HG03460 (cell line): ENCODE results near the gene CACNA1C.

Experiments
- ATAC-seq: cut with Tn5 transposase; IDR thresholded peaks from one replicate; pipeline ENCODE4 v1.9.1; 2021; ENCODE audit not compliant: unreplicated experiment

The CACNA1C gene

DNA sequence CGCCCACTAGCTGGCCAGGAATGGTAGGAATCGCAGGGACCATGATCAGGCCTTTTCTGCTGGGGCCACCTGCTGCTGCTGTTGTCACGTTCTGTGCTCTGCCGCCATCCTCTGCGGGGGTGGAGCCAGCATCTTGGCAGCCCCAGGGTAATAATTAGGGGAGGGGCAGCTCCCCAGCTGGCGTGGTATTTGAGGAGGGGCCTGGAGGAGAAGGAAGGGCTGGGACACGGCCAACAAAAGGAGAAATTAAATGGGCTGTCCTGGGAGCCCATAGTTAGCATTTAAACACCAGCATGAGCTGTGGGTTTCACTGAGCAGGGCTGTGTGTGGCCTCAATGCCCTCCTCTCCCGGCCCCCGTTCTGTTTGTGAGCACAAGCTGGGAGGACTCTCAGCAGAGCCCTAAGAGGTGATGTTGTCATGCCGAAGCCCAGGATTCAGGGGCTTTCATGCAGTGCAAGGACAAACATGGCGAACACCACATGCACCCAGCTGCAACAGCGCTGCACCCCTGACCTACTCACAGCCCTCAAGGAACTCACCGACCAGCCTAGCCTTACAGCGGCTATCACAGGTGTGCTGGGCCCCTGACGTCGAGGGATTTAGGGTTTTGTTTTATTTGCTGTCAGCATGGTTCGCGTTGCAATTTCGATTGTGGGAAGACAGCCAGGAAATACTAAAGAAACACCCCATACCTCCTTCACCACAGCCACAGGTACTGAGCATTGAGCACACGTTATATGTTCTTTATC is 324.3 kb downstream of the CACNA1C start:
- ATAC-seq = no peak

DNA sequence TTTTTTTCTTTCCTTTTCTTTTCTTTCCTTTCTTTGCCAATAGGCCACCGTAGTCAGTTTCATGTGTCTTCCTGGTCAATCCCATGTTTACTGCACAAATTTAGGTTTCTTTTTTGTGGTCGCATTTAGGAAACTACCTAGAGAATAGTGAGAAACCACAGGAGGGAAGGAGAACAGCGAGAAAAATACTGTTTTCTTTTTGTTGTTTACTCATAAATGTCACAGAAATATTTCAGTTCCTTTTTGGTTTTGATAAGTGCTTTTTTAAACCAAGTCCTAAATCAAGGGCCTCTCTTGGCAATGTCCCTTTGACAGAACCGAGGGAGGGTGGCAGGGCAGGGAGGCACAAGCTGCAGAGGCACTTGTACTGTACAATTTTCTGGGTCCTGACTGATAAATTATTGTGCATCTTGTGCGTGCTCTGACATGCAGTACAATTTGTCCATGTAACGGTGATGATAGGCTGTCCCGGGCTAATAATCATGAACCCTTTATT is 326.1 kb downstream of the CACNA1C start:
- no peak for ATAC-seq

DNA sequence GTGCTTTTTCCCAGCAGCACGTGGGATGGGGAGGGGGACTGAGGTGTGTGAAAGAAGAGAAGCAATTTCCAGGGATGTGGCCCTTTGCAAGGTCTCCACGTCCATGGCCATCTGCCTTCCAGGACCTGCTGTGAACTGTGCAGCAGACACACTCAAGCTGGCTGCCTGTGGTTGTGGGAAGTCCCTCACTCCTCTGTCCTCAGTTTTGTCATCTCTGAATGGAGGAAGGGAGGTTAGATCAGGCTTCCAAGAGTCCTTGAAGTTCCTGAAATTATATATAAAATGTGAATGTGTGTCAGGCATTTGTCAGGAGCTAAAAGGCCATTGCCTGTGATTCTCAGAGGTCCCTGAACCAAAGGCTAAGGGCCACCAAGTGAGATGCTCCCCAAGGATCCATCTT is 328.2 kb downstream of the CACNA1C start:
- ATAC-seq = no peak

DNA sequence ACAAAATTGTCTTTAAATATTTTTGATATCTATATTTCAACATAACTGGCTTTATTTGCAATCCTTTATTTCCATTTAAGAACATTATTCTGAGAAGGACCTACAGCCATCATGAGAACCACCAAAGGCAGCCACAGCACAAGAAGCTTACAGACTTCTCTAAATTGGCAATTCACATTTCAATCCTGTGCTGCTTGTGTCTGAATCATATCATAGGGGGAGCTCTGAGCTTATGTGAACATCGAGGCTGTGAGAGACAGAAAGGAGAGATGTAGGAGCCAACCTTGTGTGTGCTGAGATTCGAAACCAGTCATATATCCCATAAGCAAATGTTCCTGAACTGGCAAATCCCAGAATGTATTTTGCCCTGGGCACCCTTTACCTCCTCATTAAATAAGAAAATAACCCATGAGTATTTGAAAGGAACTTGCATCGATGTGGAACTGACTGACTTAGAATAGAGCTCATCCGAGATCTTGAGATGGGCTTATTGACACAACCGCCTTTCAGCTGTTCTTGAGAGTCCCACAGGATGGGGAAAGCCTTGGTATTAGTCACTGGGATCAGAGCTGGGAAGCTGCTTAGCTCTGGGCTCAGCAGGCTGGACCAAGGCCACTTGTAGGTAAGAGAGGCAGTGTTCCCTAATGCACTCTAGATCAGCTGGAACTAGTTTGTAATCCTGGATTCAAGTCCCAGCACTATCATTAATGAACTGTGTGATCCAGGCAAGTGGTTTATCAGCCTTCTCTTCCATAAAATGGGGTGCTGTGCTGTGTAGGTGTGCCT is 329.8 kb downstream of the CACNA1C start:
- ATAC-seq = no peak

DNA sequence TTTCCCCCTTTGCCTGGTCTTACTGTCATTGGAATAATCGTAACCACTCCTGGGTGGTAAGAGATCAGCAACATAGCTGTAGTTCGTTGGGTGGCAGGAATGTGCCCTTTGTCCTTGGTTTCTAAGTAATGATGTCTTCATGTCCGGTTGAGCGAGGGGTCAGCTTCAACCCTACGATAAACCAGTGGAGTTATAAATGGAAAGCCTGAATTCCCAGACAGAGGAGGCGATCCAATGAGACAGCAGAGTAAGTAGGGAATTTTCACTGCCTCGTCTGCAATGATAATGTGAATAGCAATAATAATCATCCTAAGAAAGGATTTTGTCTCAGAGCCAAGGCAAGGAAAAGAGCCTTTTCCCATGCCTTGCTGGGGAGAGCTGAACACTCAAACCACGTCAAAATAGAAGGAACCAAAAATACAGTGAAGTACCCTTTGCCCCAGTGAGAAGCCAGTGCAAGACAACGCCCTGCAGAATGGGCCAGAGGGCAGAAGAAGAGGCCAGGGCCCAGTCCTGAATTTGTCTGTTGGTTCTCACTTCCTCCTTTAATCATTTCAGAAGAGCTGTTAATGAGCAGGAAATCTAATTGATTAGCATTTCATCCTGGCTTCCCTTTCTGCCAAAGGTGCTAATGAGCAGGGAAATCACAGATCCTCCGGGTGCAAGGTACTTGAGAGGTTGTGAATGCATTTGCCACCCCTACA is 330.7 kb downstream of the CACNA1C start:
- no peak for ATAC-seq

DNA sequence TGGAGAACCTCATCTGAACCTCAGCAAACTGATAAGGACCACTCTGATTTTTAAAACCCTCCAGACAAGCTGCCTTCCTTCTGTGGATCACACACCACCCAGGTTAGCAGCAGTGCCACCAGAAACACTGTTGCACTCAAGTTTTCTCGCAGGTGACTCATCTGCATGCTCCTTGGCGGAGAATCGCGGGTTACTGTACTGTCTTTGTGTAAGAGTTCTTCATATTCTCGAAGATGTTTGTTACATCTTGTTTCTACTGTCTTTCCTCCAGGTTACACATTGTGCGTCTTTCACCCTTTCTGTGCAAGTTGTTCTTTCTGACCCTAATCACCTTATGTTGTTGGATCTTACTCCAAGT is 331.2 kb downstream of the CACNA1C start:
- ATAC-seq = no peak

DNA sequence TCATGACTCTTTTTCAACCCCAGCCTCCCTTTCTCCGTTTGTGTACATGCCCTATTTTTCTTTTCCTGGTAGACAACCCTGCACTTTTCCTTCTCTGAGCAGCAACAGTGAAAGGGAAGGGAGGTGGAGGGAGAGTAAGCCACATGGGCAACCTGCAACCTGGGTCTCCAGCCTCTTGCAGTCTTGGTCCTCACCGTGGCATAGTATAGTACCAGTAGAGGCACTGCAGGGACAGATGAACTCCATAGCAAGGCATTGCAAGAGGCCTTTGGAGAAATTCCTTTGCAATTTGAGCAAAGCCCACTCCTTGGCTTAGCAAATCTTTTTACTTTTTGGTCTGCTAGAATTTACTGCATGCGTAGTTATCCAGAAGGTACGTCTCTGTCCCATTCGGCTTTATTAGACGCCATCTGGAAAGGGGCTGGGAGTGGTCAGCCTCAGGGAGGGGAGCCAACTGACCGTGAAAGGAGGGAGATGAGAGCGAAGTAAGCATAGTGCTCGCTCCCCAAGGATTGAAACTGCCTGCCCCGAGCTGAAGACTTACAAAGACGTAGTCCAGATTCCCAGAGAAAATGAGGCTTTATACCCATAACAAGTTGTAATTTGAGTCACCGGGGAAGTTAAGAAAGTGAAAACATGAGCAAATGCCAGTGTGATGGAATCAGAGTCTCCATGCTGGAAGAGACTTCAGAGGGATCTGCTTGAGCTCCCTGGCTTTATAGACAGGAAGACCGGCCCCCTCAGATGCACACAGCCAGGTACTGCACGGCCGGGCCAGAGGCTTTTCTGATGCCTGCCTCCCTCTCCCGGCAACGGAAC is 332.0 kb downstream of the CACNA1C start:
- no peak for ATAC-seq

DNA sequence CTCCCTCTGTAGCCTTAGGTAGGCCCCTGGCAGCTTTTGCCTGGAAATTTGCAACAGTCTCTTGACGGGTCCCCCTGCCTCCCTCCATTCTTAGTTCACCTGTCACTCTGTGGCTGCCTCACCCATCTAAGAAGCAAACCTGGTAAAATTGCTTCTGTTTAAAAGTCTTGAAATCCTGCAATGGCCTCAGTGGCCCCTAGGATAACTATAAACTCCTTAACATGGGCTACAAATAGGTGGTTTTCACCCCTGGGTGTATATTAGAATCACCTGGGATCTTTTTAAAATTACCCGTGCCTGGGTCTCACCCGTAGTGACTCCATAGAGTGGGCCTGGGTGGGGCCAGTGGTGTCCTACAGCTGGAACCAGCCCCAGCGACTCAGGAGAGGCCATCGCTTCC is 332.7 kb downstream of the CACNA1C start:
- no peak for ATAC-seq

DNA sequence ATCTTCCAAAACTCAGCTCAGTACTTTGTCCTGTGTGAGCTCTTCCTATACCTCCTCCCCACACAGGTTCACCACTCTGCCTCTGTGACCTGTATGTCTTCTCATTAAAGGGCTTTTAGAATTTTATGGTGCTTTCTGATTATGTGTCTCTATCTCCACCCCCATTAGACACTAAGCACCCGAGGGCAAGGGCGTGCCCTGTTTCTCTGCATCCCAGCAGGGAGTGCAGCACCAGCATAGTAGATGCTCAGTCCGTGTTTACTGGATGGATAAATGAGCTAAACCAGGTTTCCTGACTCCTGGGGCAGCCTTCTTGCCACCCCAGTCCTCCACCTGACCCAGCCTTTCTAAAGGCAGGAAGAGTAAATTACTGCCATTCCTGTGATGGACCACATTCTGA is 333.8 kb downstream of the CACNA1C start:
- no peak for ATAC-seq

DNA sequence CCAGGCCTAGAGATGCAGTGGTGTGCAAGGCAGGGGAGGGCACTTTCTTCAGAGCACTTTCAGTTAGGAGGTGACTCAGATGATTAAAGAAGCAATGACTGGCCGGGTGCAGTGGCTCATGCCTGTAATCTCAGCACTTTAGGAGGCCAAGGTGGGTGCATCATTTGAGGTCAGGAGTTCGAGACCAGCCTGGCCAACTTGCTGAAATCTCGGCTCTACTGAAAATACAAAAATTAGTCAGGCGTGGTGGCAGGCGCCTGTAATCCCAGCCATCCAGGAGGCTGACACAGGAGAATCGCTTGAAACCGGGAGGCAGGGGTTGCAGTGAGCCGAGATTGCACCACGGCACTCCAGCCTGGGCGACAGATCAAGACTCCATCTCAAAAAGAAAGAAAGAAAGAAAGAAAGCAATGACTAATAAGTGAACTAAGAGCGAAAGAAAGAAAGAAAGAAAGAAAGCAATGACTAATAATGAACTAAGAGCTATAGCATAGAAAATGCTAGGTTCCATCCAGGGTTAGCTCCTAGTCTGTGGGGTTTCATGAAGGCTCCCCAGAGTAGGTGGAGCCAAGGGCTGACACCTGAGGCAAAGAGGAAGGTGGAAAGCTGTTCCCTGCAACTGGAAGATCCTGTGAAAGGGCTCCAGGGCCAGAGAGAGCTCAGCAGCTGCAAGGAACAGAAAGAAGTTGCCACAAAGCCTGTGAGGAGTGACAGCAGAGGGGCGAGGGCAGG is 334.5 kb downstream of the CACNA1C start:
- peak; percentile 63 for ATAC-seq

DNA sequence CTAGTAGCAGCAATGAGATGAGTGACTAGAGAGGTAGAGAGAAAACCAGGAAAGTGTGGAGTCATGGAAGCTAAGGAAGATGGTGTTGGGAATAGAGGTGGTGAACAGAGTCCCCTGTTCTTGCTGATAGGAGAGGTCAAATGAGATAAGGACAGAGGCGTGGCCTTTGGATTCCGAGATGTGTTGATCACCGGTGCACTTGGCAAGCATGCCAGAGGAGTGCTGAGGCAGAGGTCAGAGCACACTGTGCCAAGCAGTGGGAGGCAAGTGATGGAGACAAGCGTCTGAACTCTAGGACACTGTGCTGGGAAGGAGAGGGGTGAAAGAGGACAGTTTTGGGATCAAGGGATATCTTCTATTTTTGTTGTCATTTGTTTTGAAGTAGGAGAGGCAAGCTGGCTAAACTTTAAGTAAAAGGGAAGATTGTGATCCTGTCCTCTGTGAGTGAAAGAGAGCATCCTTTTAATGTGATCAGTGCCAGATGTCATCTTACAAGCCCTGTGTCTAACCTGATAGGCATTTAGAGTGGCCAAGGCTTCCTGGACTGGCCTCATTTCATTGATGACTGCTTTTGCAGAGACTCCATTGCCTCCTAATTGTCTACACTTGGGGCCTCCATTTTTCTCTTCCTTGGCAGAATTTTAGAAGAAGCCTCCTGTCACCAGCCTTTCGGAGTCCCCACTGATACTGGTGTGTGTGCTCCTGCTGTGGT is 336.4 kb downstream of the CACNA1C start:
- ATAC-seq = no peak

DNA sequence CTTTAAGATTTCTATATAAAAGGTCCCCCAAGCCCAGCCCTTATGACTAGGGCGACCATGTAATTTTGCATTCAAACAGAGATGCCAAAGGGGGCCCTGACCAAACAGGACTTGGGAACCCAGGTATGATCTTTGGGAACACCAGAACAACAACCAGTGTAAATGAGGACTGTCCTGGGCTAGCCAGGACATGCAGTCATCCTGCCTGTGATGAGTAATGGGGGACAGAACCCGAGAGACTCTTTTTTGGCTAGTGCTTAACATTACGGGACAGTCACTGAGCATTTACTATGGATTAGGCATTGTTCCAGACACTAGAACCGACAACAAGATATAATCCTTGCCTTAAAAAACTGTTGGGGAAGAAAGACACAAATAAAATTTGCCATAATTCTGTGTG is 337.3 kb downstream of the CACNA1C start:
- no peak for ATAC-seq

DNA sequence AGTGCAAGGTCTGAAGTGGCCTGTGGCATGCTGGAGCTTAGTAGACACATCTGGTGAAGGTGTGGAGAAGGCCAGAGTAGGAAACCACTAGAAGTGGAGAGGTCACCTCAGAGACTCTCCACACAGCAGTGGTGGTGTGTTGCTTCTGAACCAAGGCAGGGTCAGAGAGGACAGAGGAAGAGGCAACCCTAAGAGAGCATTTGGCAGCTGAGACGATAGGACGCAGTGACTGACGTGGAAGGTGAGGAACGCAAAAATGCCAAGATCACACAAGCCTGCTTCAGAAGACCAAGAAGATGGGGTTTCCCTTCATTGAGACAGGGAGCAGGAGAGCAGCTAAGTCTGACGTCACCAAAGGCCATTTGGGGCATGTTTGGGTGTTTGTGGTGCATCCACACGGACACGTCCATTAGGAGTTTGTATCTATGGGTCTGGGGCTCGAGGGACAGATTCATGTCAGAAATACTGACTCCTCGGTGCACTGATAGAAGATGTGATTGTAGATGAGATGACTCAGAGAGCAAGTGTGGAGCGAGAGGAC is 338.1 kb downstream of the CACNA1C start:
- ATAC-seq = no peak

DNA sequence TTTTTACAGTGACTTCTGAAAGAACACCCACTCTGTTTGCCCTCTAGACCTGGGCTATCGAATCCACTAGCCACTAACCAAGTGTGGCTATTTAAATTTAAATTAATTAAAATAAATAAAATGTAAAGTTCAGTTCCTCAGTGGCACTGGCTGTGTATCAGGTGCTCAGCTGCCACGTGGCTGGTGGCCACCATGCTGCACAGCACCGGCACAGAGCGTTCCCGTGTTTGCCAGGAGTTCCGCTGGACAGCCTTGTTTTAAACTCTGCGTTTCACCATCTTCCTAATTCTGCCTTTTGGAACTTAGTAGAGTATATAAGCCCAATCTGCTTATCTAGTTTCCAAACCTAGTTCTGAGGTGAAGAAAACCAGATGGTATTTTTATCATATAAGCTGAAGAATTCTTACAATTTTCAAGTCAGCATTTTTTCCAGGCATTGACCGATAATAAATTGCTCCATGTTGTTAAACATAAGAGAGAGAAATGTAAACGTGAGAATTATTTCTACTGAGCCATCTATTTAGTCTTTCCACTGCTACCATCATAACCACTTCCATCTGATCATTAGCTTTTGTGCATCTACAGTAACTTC is 339.0 kb downstream of the CACNA1C start:
- ATAC-seq = no peak

DNA sequence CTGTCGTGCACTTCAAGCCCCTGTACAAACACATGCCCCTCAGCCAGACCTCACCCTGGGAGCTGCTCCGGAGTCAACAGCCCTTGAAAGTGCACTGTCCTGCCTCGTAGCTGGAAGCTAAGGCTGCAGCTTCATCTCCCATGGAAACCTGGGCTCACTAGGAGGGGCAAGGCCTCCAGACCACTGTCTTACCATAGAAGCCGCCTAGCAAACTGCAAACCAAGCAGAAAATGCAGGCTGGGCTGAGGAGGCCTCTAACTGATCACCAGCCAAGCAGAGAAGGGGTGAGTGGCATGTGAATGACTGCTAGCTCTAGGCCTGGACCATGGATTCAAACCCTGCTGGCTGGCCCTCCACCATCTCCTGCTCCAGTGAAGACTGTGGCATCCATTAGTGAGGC is 340.2 kb downstream of the CACNA1C start:
- ATAC-seq = no peak

DNA sequence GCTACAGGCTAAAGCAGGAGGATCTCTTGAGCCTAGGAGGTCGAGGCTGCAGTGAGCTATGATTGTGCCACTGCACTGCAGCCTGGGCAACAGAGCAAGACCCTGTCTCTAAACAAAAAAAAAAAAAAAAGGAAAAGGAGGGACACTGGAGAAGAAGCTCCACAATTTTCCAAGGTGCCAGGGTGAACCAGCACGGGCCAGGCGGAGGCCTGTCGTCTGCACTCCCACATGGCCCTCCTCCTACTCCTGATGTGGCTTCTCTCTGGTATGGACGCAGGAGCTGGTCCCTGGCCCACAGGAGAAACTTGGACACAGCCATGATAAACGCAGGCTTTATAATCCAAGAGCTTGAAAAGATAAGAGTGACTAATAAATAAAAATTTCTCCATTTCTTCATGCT is 341.2 kb downstream of the CACNA1C start:
- ATAC-seq = no peak

DNA sequence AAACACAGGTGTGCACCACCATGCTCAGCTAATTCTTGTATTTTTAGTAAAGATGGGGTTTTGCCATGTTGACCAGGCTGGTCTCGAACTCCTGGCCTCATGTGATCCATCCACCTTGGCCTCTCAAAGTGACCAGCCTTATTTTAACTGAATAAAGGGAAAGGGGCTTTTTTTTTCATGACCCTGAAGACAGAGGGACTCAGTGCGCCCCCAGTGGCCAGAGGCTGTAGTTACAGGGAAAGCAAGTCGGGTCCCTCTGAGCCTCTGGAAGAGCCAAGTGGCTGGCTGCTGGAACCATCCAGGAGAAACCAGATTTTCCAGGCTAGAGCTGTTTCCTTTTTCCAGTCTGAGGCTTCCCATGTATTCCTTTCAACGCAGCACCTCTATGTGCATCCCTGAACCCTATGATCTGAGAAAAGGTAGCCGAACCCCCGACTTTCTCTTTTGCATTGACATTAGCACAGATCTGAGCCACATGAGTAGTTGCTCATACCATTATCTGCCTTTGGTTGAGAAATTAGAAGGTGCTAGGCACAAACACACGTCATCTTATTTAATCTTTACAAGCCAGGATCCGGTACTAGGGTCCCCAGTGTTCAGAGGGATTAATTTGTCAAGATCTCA is 342.7 kb downstream of the CACNA1C start:
- ATAC-seq = no peak

DNA sequence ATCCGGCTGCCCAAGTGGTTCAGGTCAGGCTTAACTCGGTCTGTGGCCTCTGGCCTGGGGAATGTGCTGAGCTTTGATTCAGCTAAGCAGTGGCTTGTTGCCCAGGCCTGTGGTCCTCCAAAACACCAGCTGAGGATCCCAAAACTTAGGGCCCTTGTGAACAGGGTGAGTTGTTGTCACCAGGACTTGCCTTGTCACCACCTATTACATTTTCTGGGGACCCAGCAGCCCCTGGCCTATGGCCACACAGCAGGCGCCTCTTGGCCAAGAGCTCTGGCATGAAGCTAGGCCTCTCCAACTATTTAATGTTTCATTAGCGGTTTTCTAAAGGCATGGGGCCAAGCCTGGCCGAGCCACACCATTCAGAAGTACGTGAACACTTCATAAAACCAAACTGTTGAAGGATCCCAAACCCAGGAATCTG is 343.7 kb downstream of the CACNA1C start:
- no peak for ATAC-seq
